Stimulated activated CD4-positive, alpha-beta T cell treated with anti-CD3 and anti-CD28 coated beads, Interleukin-15, amount 100 ng/mL, for 1 hour (primary cell): ENCODE measurements around the gene KMO.

Experiments
- DNase-seq, 2 donors: peaks; one replicate each; pipeline ENCODE4 v3.0.0-alpha.2; 2020; ENCODE audit warnings: low read depth in 1 of 2, low spot score in 1 of 2

Gene KMO

DNA sequence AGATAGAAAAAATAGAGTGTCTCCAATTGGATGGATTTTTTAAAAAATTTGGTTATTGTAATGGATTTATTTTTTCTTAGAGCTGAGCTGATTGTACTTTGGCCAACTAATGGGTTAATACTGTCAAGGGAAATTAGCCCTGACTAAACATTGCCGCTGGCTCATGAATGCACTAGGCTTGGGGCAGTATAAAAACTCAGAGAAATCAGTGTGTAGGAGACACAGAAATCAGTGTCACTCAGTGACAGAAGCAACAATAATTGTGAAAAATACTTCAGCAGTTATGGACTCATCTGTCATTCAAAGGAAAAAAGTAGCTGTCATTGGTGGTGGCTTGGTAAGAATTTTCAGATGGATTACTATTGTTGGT lies at the start of gene KMO:
Gene KMO (plus strand): TSS at position 217 of the 370 bp plus-strand sequence. CDS start 67 bp downstream, at position 284.
- DNase-seq, result no peak

GRCh38 chr1:241482761-241483250 lies 49.4 kb upstream of the KMO start:
- DNase-seq, result no peak

GRCh38 chr1:241485145-241485544 lies 47.0 kb upstream of the KMO start:
- no peak for DNase-seq

DNA sequence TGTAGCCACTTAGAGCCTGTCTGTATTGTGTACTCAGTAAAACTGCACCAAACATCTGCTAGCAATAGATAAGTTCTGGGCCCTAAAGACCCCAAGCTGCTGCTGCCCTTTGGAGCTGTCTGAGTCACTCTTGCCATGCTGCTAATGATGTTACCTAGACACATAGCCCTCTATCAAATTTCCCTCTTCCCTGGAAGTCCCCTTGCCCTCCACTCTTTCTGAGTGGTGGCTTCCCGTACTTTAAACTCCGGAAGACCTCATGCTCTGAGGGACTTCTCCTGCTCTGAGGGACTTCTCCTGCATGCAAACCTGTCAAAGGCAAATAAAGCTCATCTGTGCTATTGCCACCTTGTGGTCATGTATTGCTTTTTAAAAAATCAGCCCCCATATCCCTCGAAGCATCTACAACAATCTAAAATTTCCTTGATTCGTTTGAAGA lies 46.6 kb upstream of the KMO start:
- DNase-seq, result no peak

- DNase-seq, result no peak
Measured at GRCh38 chr1:241488739-241489138, 43.4 kb upstream of the KMO start.

DNA sequence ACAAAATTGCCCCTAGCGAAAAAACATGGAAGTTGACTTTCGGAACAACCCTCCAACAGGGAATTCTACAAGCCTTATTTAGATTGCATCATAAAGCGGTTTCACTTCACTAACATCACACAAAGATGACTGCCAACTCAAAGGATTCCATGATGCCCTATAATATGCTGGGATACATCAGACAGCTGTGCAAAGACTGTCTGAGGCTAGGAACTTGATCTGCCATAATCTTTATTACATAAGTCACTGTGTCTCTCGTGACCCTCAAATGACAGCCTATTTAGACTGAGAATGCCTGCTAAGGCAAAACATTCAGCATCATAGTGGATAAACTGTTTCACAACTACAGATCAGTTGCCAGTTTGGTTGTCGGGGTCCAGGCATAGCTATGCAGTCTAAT lies 36.4 kb upstream of the KMO start:
- no peak for DNase-seq

DNA sequence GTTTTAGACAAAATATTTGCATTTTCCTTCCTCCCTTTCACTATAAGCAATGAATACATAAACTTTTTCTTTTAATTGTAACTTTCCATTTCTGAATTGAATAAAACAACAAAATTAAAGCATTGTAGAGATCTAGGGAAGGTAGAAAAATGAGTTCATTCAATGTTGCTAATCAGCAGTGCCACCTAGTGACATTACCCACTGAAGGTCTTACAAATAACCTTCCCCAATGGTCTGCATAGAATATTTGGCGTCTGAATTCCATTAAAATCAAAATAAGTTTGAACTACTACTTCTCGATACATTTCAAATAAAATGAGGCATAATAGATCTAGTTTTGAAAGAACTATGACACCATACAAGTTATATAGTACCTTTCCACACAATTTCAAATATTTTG lies 32.3 kb upstream of the KMO start:
- no peak for DNase-seq

DNA sequence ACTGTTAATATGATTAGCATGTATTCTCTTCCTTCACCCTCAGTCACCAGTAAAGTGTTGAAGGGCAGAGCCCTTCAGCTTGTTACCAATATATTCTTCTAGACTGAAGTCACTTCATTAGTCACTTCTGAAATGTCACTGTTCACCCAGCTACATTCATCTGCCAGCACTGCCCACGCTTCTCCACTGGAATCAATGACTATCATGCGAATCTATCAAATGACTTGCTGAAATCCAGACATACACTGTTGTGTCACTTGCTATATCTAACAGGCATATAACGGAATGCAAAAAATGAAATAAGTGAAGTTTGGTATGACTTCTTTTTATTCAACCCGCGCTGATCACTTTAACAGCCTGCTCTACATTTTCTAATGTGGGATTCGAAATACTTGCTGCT lies 28.7 kb upstream of the KMO start:
- no peak for DNase-seq

DNA sequence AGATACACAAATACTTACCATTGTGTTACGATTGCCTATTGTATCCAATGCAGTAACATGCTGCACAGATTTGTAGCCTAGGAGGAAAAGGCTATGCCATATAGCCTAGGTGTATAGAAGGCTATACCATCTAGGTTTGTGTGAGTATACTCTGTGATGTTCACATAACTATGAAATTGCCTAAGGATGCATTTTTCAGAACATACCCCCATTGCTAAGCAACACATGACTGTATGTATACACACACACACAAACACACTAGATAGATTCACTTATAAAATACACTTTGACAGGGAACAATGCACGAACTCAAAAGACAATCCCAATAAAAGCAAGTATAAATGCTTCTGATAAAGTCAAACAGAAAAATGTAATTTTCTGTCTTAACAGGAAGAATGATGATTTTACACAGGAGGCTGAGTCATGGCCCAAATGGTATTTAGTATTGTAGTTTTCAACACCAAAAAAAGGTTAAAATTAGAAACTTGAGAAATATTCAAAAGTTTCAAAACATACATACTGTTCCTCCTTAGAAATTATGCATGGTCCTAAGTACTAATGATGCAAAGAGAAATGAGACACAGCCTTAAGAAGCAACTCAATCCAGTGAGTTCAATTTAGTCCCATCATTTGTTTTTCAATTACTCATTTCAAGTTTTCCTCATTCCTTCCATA lies 24.9 kb upstream of the KMO start:
- DNase-seq, result no peak

DNA sequence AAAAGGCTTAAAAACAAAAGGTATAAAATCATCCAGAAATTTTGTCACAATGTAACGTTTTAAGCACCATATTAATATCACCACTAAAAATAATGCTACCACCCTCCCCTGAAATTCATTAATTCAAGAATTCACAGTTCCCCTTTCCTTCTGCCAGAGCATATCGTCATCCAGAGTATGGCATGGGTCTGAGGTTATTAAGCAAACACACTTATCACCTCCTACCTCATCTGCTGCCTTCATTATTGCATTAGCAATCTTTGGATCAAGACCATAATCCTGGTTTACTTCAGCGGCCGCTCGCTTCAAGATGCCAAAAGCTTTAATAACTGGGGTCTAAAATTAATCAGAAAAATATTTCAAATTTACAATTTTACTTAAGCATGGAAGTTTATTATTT lies 18.8 kb upstream of the KMO start:
- no peak for DNase-seq

- DNase-seq, result peak in 1 of 2 donors; percentile 12
Measured at GRCh38 chr1:241518476-241519307, 13.5 kb upstream of the KMO start.

- DNase-seq, result peak; percentile 82 to 87
Measured at GRCh38 chr1:241519308-241520079, 12.7 kb upstream of the KMO start, which contains the start of gene FH. Gene FH, minus strand, starts transcription at chr1:241519755. Its CDS starts 33 bp downstream, at chr1:241519722.

DNA sequence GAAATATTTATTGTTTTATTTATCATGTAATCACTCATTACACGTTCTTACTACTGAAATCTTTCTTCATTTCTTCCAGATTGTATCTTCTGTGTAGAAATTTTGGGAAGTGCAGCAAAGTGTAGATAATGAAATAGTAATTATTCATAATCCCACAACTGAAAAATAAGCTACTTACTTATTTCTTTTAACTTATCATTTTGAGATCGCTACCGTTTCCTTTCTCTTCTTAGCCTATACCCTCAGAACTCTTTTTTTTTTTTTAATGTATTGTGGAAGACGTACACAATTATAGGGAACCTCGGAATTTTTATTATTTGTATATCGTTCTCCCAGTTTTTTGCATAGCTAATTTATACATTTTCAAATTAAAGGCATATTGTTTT lies 12.1 kb upstream of the KMO start:
- DNase-seq, result no peak

- DNase-seq, result no peak
Measured at GRCh38 chr1:241521718-241522117, 10.5 kb upstream of the KMO start.

DNA sequence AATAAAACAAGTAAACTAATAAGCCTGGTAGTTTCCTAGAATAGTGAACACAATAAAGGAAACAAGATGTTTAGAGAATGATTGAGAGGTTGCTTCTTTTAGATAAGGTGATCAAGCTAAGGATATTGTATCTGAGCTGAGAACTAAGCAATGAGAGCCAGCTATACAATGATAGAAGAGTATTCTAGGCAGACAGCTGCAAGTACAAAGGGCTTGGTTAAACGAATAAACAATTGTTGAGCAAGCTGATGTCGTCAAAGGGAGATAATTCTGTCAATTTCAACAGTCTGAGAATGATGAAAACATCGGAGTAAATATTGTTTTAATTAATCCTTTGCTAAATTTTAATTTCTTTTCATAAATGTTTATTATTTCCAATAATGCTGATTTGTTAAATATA lies 7.2 kb upstream of the KMO start:
- no peak for DNase-seq

DNA sequence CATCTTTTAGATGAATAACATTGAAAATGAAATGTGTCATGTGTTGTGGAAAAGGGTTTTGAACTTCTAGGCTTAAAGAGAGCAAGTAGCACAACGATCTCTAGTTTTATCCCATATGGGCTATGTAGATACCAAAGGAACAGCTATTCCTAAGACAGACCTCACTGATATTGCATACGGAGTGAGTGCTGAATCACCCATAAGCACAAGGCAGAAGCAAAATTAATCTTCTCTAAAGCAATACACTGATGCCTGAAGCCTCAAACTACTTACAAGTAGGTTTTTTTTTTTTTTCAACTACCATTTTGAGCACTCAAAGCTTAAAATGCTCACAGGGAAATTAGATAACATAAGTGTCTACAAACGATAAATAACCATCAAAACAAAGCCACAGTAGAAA lies 5.0 kb upstream of the KMO start:
- DNase-seq, result no peak

GRCh38 chr1:241531195-241532161 lies 700 bp upstream of the KMO start:
- no peak for DNase-seq

DNA sequence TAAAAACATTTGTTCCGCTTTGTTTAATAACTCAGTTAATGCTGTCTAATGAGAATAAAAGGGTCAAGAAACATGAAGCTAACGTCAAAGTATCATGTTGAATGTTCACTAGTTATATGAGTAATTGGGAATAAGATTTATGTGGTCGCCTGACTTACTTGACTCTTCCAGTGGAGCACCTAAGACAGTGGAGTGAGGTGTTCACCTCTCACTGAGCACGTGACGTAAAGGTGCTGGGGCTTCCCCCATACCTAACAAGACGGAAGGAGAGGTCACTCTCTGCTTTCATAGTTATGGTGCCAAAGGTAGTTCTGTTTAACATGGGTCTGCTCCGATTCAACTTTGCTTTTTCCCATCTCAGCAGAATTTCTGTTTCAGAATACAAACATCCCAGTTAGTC lies 686 bp downstream of the KMO start:
- no peak for DNase-seq

- DNase-seq, result no peak
Measured at GRCh38 chr1:241533326-241534115, 1.3 kb downstream of the KMO start.

GRCh38 chr1:241536304-241536703 lies 4.1 kb downstream of the KMO start:
- DNase-seq, result no peak
